ENCODE measurements around the gene CLMN.

Gene CLMN

GRCh38 chr14:95240859-95241813 lies 78.6 kb downstream of the CLMN start:
- no peak for DNase-seq (ENCODE audit: low read depth, low spot score)

DNA sequence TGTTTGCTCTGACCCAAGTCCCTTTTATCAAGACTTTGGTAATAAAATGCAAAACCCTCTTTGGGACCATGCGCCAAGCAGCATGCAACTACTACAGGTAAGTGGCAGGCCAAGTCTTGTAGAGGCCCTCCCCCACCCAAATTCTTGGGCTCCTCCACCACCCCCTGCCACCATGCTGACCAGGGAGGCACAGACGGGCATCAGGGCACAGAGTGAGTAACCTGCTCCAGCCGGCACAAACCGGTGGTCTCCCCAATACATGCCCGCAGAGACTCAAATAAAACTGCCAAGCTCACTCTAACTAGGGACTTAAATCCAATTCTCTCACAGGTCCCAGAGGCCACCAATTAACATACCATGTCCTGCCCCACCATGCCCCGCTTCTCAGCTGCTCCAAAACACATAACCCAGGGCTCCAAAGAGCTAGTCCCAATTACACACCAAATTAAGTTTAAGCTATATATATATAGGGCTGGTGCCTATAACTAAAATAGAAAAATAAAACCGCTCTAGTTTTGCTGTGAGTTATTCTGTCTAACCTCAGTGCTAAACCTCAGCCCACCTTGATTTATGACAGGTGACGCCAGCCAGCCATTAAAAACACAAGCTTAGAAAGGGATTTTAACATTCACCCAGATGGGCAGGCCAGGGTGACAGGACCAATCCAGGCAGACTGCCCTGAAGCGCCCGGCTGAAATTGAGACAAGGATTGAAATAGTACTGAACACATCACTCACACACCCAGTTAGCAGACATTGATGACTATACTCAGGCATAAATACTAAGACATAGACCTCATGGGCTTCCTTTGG lies 81.0 kb downstream of the CLMN start:
- no peak for DNase-seq (ENCODE audit: low read depth, low spot score)

DNA sequence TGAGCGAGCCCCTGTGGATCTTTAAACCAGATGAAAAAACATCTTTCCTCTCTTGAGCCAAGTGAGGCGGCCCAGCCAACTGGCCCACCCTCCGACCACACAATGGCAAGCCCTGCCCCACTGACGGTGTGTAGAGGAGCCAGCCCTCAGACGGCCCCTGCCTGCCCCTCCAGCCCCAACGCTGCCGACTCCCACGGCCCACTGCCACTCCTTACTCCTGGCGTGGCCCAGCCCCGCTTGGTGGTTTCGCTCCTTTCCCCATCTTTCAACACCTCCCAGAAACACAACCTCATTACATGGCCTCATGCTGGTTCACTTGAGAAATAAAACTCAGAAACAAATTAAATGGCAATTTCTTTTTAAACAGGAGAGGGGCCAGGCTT lies 81.8 kb downstream of the CLMN start:
- no peak for DNase-seq (ENCODE audit: low read depth, low spot score)

DNA sequence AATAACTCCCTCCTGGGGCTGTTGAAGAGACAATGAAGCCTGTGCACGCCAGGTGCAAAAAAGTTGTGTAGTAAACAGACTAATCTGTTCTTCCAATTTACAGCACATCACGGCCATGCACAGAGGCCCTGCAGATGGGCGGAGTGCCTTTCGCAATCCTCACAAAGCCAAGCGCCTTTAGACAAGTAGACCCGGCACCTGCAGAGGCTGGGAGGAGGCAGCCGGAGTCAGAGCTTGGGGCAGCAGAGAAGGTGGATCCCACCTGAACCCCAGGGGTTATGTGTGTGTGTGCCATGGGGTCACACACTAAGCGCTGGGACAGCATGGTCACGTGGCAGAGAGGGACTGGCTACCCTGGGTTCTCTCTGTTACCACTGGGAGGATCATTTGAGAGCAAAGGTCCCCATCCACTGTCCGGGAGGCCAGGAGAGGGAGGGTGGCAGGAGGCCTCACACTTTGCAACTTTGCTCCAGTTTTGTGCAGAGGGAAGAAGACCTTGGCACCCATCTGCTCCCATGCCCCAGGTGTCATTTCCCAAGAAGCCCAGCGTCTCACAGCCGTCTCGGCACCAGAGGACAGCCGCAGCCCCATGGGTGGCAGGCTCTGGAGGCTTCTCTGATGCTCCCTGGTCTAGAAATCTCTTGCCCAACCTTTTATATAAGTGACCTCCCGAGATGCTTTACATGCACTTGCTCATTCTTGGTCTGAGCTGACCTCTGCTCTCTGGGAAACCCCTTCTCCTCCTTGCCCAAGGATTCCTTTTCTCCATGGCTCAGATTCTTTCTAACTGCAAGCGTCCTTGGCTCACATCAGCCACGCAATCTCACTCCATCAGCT lies 82.4 kb downstream of the CLMN start:
- DNase-seq (ENCODE audit: low read depth, low spot score) = no peak

- DNase-seq (ENCODE audit: low read depth, low spot score) = no peak
Observed at GRCh38 chr14:95236221-95236620, 83.5 kb downstream of the CLMN start.

- DNase-seq (ENCODE audit: low read depth, low spot score) = no peak
Observed at GRCh38 chr14:95235767-95236166, 83.9 kb downstream of the CLMN start.

DNA sequence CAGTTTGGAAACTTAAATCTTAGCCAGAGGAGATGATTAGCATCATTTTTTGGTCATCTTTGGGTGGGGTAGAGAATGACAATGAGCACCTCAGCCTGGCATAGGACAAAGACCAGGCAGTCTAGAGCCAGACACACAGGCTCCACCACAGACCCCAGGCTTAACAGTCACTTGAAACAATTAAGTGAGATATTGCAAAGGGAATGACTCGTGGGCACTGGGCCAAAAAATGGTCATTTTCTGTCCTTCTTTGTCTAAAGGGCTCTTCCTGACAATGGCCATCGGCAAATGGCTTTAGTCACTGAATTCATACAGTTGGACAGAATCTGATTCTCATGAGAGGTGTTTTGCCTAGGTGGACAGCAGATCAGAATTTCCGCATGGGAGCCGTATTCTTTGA lies 84.4 kb downstream of the CLMN start:
- no peak for DNase-seq (ENCODE audit: low read depth, low spot score)

DNA sequence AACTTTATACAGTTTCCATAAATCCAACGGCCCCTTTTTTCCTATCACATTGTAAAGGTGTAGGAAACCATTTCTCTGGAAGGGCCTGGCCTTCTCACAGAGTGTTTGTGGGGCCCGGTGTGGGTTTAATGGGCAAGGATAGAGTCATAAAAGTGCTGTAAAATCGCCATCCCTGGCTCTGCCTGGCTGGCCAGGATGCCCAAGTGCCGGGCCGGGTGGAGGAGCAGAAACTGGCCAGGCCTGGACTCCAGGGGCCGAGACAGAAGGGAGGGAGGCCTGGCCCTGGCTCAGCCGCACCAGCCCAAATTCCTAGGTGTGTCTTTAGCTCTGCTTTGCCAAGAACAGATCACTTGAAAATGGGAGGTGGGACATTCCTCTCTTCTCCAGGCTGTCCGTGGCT lies 85.3 kb downstream of the CLMN start:
- DNase-seq (ENCODE audit: low read depth, low spot score) = no peak

- DNase-seq (ENCODE audit: low read depth, low spot score) = no peak
Observed at GRCh38 chr14:95233702-95234241, 85.9 kb downstream of the CLMN start.

DNA sequence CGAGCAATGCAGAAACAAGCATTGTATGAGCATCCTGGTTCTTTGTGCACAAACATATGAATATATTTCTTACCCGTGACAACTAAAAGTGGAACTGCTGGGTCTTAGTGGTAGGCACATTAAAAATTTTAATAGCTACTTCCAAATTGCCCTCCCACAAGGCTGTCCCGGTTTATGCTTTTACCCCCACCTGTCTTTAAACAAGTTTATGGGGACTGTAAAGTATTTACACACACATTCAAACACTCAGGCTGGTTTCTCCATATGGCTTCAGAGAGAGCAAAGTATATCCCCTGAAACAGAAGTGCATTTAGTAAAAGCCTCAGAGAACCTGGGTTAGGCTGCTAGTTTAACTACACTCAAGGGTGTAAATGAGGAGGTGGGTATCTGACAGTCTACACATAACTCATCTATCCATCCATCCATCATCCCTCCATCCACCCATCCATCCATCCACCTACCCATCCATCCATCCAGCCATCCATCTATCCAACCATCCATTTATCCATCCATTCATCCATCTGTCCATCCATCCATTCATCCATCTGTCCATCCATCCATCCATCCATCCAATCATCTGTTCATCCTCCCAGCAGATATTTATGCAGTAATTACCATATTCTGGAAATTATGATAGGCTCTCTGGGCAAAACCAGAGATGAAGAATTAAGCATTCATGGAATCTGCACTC lies 86.7 kb downstream of the CLMN start:
- DNase-seq (ENCODE audit: low read depth, low spot score) = no peak

- DNase-seq (ENCODE audit: low read depth, low spot score) = no peak
Observed at GRCh38 chr14:95231966-95232633, 87.6 kb downstream of the CLMN start.

DNA sequence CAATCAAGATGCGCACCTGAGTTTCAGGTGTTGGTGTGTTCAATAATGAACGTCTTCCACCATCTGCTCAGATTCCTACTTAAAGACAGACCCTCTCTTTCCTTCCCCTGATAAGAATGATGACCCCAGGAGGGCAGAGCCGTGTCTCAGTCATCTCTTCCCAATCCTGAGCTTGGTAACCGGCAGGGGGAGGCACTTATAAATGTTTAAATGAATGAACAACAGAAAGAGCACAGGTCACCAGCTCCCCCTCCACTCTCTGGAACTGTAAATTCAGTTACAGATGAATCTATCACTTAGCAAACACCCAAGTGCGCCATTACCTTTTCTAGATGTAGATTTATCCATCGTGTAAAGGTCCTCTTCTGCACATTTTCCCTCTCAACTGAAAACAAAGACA lies 90.0 kb downstream of the CLMN start:
- no peak for DNase-seq (ENCODE audit: low read depth, low spot score)

- DNase-seq (ENCODE audit: low read depth, low spot score) = no peak
Observed at GRCh38 chr14:95228240-95228639, 91.5 kb downstream of the CLMN start.

DNA sequence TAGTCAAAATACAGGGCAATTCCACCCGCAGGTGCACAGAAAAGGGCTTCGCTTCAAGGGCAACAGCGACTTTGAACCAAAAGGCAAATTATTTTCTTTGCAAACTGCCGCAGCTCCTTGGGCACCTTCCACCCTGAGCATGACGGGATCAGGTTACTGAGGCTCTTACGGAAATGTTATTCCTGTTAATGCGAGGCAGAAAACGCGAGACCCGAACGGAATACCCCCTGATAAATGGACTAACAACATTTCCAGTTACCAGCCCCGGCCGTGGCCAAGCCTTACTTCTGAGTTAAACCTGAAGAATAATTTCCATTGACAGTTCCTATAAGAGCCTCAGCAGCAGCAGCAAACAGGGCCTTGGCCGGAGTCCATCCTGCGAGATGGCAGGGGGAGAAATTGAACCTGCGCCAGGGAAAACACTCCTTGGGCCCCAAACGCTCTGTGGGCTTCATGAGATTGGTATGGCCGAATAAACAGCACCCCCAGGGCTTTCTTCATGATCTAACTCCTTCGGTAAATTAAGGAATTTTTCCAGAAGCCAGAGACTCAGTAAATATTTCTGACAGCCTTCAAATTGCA lies 92.3 kb downstream of the CLMN start:
- DNase-seq (ENCODE audit: low read depth, low spot score) = no peak

- no peak for DNase-seq (ENCODE audit: low read depth, low spot score)
Observed at GRCh38 chr14:95226801-95227200, 92.9 kb downstream of the CLMN start.

DNA sequence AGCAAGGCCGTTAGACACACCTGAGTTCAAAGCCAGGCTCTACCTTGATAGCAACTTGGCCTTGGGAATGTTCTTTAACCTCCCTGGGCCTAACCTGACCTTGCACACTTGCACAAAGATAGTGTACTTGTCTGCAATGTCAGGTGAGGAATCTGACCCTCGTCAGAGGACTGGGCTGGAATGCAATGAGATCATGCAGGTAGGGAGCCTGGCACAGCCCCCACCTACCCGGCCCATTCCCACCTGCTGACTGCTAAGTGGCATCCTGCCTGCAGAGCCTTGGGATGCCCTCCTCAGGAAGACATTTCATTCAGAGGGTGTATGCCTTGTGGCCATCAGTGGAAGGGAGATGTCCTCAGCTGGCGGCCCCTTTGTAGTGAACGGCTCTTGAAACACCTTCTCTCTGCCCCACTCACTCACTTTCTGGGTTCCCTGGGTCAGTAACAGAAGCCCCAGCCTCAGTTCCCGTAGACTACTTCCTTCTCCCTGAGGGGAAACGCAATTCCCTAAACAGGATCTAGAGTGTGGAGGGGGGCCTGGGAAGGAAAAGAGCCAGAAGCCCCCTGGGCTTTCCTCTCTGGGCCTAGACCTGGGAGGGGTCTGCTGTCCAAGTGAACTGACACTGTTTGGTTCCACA lies 94.3 kb downstream of the CLMN start:
- no peak for DNase-seq (ENCODE audit: low read depth, low spot score)

GRCh38 chr14:95222870-95223398 lies 96.8 kb downstream of the CLMN start:
- no peak for DNase-seq (ENCODE audit: low read depth, low spot score)

GRCh38 chr14:95222151-95222631 lies 97.5 kb downstream of the CLMN start:
- DNase-seq (ENCODE audit: low read depth, low spot score) = no peak

DNA sequence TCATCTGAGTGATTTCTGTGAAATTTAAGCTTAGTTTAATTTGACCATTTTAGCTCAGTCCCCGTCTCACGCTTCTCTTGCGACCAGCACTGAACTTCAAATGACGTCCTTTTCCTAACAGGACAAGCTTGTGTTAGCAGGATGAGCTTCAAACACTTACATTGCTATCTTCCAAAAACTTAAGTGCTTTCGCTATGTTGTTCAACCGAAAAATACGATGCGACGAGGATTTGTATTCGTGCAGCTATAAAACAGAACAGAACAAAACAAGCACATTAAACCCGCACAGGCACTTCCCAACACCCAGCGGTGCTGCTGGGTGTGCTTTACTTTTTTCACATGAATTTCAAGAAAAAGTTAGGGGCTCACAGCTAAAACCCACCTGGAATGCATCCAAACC lies 98.2 kb downstream of the CLMN start:
- DNase-seq (ENCODE audit: low read depth, low spot score) = no peak

Measured in activated CD4-positive, CD25-positive, alpha-beta regulatory T cell treated with anti-CD3 and anti-CD28 coated beads, Interleukin-2, amount 50 U/mL, for 16 hours (primary cell).